NB4 (cell line): ENCODE data around the gene ASAP2.
A peak's percentile ranks its signal among the peaks of the same experiment; 100 is the strongest.

ENCODE experiments used
- DNase-seq: peaks from one replicate; pipeline ENCODE4 v3.0.0; 2010; ENCODE audit warnings: low read depth
- H3K4me3 ChIP-seq: one replicate; pipeline ENCODE4 v1.5.1; 2011; ENCODE audit warnings: mild to moderate bottlenecking, low read depth, low read length, moderate library complexity
- MYC ChIP-seq: IDR thresholded peaks from 2 replicates; pipeline ENCODE4 v1.6.1; 2011; ENCODE audit warnings: low read depth, low read length
- POLR2A ChIP-seq: IDR thresholded peaks from 2 replicates; pipeline ENCODE4 v1.6.1; 2011; ENCODE audit warnings: mild to moderate bottlenecking; ENCODE audit not compliant: insufficient read length; ENCODE audit errors: extremely low read depth
- TF ChIP-seq, protein P1 (sequence below): IDR thresholded peaks from 2 replicates; pipeline ENCODE4 v1.6.1; 2011; ENCODE audit warnings: low read depth, low read length
- TF ChIP-seq, protein P2 (sequence below): IDR thresholded peaks from one replicate; pipeline ENCODE4 v1.5.1; 2012; ENCODE audit warnings: low read depth, low read length

The ASAP2 gene

DNA sequence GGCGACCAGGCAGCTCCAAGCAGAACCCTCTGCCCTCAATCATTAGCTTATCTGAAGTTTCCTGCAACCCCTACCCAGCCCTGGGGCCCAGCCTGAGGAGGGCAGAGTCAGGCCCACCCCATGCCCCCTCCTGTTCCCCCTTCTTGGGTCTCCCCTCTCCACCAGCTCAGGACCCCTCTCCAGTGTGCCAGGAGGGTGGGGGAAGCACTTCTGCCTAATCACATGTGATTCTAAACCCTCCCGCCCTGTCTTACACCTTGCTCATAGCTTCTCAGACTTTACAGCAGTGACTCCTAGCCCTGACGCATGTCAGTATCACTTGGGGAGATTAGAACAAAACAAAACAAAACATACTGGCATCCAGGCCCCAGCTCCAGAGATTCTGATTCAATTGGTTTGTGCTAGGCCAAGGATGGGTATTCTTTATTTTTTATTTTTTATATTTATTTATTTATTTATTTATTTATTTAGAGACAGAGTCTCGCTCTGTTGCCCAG, 42.5 kb upstream of the ASAP2 start:
- no peak for DNase-seq
- TF ChIP-seq MYC (no peak), POLR2A (no peak)
- TF ChIP-seq, protein P1, sequence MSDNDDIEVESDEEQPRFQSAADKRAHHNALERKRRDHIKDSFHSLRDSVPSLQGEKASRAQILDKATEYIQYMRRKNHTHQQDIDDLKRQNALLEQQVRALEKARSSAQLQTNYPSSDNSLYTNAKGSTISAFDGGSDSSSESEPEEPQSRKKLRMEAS = no peak
- TF ChIP-seq, protein P2, sequence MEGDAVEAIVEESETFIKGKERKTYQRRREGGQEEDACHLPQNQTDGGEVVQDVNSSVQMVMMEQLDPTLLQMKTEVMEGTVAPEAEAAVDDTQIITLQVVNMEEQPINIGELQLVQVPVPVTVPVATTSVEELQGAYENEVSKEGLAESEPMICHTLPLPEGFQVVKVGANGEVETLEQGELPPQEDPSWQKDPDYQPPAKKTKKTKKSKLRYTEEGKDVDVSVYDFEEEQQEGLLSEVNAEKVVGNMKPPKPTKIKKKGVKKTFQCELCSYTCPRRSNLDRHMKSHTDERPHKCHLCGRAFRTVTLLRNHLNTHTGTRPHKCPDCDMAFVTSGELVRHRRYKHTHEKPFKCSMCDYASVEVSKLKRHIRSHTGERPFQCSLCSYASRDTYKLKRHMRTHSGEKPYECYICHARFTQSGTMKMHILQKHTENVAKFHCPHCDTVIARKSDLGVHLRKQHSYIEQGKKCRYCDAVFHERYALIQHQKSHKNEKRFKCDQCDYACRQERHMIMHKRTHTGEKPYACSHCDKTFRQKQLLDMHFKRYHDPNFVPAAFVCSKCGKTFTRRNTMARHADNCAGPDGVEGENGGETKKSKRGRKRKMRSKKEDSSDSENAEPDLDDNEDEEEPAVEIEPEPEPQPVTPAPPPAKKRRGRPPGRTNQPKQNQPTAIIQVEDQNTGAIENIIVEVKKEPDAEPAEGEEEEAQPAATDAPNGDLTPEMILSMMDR = no peak
- no peak overlapping the region for H3K4me3 ChIP-seq

DNA sequence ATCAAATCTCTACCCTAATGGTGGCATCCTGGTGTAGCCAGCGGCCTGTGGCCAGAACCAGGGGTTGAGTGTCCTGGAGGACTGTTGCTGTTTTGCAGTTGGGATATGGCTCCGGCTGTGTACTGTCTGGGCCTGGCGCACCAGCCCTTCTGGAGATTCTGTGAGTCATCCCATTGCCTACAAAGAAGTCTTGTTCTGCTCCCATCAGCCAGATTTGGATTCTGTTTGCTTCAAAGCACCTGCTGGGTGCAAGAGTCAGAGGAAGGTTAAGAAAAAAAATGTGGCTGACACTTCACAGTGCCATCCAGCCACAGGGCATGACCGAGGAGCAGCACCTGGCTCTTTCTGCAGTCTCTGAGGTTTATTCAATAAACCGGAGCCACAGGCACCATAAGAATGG, 41.0 kb upstream of the ASAP2 start:
- TF ChIP-seq, protein P2 = no peak
- TF ChIP-seq, protein P1 = no peak
- TF ChIP-seq POLR2A (no peak), MYC (no peak)
- DNase-seq = no peak
- H3K4me3 ChIP-seq = no peak overlapping the region

DNA sequence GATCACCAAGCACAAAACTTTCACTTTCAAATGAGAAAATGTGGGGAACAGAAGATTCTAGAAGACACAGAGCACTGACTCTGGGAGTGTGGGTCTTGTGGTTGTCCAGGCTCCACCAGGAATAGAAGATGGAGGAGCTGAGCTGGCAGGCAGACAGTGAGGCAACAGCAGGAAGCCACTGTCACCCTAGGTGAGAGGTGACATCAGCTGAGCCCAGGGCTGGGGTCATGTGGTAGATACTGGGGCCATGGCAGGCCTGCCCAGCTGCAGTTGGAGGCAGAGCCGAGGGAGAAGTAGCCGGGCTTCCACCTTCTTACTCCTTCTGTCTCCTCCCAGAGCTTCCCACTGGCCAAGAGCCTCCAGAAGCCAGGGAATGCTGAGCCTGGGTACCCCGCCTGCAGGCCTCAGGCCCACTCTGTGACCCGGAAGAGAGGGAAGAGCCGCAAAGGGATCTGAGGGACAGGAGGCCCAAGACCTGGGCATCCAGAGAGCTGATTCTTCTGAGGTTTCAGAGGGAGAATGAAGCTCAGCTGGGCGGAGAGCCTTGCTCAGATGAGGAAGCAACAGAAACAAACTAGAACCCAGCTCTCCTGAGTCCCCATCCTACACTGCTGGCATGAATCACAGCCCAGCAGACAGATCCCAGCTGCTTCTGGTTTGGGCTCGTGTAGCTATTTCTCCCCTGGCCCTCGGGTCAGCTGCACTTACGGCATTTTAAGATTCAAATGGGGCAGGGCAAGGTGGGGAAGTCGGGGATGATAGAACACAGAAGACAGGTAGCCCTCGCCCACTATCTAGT, 39.8 kb upstream of the ASAP2 start:
- DNase-seq = no peak
- TF ChIP-seq MYC = no peak
- TF ChIP-seq POLR2A = no peak
- no peak overlapping the region for H3K4me3 ChIP-seq

DNA sequence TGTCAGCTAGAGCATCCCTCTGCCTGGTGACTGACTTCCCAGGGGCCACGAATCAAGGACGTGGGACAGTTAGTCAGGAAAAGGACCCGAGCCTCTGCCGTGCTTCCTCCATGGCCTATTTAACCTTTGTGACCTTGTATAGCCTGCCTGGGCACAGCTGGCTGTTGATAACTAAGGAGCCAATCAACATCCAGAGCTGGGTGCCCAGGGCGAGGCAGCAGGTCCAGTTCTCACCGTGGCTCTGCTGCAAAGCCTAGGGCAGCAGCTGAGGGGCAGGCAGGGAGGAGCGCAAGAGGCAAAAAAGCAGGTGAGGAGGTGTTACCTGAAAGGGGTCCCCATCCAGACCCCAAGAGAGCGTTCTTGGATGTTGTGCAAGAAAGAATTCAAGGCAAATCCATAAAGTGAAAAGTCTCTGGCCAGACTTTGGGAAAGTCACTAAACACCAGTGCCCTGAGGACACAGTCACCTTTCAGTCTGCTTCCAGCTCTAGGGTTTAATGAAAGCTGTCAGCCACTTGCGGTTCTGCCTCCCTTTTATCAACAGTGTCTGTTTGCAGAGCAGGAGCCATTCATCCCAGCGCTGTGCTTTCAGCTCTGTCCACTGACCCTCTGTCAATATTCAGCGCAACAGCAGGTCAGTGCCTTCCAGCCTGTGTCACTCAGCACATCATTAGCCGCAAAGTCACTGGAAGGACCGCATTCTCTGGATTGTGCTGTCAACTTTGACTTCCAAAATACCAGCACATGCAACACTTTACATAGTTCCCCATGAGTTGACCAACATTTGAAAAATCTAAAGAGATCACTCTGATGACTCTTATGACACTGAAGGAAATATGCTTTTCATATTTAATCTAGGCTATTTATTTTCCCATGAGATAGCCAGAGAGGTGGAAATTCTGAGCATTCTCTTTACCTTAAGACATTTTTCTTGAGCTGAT, 38.6 kb upstream of the ASAP2 start:
- no peak overlapping the region for H3K4me3 ChIP-seq
- DNase-seq = no peak
- no peak for TF ChIP-seq MYC
- TF ChIP-seq, protein P1 = no peak
- TF ChIP-seq, protein P2 = no peak
- TF ChIP-seq POLR2A = no peak

DNA sequence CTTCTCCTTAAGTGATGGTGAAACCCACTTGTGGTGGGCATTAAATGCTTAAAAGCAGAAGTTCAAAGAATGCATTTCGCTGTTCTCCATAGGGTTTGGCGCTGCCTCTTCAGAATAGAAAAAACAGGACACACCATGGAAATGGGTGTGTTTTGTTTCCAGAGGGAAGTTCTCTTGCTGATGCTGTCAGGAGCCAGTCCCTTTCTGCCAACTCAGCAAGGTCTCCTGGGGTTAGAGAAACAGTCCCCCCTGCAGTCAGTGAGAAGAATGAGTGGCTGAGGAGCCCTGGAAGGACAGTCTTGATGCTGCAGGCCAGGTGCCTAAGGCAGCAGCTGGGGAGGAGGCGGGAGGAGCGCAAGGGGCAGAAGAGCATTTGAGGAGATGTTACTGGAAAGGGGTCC, 37.8 kb upstream of the ASAP2 start:
- TF ChIP-seq, protein P1 = no peak
- TF ChIP-seq MYC (no peak), POLR2A (no peak)
- TF ChIP-seq, protein P2 = no peak
- no peak overlapping the region for H3K4me3 ChIP-seq
- peak; percentile 82 for DNase-seq
